NCI-H2171 treated with DMSO at 0.1 percent for 48 hours (cell line): ENCODE measurements around the gene FBXO46.

Source experiments
- DNase-seq: peaks from one replicate; lab custom pipeline; 2025; lab: John Stamatoyannopoulos, UW

FBXO46 gene

DNA sequence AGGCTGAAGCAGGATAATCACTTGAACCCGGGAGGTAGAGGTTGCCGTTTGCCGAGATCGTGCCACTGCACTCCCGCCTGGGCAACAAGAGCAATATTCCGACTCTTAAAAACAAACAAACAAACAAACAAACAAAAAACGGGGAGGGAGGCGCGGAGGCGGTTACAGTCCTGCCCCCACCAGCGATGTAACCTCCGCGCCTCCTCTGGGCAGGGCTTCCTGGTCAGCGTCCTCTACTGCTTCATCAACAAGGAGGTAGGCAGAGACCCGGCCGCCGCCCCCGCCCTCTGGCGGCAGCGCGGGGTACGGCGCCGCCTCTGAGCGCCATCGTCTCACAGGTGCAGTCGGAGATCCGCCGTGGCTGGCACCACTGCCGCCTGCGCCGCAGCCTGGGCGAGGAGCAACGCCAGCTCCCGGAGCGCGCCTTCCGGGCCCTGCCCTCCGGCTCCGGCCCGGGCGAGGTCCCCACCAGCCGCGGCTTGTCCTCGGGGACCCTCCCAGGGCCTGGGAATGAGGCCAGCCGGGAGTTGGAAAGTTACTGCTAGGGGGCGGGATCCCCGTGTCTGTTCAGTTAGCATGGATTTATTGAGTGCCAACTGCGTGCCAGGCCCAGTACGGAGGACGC is 49.2 kb downstream of the FBXO46 start:
- peak; percentile 73 for DNase-seq

DNA sequence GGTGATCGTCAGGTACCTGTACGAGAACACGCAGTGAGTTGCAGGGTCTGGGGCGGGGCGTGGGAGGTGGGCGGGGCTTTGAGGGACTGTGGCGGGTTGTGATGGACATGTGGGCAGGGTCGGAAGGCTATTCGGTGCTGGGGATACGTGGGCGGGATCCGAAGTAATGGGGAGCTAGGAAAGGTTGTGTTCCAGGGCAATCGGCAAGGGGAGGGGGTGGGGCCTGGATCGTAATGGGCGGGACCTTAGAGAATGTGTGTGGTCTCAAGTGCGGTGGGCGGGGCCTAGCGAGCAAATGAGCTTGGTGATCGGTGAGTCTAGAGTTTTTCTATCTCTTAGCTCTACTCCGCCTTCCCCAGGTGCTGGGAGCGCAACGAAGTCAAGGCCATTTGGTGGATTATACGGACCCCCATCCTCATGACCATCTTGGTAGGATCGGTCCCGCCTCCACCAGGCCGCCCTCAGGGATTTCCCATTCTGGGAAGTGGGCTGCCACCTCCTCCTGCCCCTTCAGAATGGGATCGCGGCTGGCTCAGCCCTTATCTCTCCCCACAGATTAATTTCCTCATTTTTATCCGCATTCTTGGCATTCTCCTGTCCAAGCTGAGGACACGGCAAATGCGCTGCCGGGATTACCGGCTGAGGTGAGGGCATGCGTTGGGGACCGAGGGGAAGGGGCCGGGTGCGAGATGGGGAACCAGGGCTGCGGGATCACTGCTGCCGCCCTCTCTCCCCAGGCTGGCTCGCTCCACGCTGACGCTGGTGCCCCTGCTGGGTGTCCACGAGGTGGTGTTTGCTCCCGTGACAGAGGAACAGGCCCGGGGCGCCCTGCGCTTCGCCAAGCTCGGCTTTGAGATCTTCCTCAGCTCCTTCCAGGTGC is 53.1 kb downstream of the FBXO46 start:
- peak; percentile 93 for DNase-seq

DNA sequence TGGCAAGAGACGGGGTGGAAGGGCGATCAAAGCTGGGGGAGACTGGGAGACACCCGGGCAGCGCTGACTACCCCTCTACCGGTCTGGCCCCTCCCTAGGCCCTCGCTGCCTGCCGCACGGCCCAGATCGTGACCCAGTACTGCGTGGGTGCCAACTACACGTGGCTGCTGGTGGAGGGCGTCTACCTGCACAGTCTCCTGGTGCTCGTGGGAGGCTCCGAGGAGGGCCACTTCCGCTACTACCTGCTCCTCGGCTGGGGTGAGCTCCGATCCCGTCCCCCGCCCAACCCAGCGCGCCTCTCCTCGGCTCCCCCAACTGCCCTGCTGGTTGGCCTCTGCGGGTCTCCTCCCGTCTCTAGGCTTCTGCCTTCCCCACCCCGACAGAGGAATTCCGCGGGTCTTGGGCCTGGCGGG is 53.8 kb downstream of the FBXO46 start:
- peak; percentile 46 for DNase-seq

DNA sequence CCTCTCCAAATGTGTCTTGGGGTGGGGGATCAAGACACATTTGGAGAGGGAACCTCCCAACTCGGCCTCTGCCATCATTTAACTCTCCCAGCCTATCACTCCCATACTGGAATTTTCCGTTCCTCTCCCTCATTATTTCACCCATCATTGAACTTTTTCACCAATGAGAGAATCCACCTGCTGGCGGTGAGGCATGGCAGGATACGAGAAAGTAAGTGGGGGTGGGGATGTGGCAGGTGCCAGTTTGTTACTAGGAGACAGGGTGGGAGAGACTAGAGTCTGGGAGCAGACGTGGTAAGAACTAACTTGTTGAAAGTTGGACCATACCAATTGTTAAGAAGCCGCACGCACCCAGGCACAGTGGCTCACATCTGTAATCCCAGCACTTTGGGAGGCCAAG is 55.8 kb downstream of the FBXO46 start:
- DNase-seq = peak; percentile 56

DNA sequence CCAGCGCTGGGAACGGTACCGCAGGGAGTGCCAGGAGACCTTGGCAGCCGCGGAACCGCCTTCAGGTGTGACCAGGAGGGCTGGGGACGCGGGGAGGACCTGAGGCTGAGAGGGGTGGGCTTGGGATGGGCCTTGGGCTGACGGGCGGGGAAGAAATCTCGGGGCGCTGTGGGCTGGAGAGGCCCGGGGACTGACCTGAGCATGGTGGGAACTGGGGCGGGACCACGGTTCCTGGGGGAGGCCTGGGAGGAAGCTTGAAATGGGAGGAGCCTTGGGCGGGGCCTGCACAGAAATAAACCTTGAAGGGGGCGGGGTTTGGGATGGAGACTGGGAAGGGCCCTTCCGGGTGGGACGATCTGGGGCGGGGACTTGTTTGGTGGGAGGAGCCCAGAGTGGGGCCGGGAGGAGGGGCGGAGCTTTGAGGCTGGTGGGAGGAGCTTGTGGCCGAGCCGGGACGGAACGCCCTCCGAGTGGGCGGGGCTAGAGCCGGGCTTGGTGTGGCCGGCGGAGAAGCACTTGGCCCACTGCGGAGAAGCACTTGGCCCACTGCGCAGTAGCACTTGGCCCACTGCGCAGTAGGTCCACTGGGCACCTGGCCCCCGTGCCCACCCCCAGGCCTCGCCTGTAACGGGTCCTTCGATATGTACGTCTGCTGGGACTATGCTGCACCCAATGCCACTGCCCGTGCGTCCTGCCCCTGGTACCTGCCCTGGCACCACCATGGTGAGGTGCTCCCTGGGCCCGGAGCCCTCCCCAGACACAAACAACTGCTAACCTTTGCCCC is 59.8 kb downstream of the FBXO46 start:
- DNase-seq = no peak

DNA sequence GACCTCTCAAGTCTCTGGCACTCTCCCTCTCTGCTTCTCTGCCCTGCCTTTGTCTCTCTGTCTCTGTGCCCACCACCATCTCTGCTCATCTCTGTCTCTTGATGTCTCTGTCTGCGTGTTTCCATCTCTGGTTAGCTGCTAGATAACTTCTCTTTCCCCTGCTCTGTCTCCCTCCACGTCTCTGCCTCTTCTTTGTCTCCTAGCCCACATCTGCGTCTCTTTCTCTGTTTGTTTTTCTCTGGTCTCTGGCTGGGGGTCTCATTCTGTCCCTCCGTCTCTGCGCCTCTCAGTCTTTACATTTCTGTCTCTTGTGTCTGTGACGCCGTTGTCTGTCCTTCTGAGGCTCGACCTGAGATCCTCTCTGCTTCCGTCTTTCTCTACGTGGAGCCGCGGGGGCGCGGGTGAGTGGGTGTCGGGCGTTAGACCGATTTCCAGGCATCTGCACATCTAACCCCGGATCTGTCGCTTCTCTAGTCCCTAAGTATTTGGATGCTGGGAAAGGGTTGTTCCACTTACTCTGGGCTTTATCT is 62.3 kb downstream of the FBXO46 start:
- DNase-seq = peak; percentile 29

DNA sequence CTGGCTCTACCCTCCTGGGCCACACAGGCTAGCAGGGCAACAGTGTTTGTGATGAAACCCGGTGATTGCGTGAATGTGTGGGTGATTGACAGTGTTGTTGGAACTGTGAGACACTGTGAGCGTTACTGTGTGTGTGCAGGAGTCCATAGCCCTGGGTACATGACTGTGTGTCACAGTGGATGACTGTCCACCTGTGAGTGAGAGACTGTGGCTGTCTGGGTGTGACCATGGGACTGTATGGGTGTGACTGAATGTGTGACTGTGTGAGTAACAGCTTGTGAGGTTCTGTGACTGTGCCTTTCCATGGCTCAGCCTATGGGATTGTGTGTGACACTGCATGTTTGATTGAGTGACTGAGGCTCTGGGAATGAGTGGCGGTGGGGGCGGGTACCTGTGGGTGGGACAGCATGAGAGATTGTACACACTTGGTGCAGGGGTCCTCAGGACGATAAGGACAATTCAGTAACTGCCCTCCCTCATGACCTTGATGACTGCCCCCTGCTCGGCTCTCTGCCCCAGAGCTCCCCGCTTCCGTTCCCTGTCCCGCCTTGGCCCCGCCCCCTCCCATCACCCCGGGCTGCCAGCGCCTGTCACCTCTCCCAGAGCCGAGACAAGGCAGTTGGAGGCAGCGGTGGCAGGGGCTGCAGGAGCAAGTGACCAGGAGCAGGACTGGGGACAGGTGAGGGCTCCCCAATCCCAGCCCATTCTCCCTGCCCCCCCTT is 62.9 kb downstream of the FBXO46 start, which contains the start of gene GIPR:
GIPR (plus strand) TSS at position 602 of the 722 bp plus-strand sequence. CDS start 1,300 bp downstream, outside the sequence.
- DNase-seq = peak; percentile 56

DNA sequence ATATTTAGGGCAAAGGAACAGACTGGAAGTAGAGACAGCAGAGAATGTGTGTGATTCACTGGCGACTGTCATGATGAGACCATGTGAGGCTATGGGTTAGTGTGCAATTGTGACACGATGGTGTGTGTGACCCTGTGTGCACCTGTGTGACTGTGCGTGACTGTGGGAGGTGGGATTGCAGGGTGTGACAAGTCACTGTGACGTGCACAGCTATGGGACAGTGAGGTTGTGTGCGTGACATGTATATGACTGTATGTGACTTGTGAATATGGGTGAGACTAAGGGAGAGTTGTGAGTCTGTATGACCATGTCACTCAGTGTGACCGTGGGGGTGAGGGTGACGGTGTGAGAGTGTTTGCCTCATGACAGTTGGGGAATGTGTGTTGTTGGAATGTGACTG is 66.1 kb downstream of the FBXO46 start:
- no peak for DNase-seq

DNA sequence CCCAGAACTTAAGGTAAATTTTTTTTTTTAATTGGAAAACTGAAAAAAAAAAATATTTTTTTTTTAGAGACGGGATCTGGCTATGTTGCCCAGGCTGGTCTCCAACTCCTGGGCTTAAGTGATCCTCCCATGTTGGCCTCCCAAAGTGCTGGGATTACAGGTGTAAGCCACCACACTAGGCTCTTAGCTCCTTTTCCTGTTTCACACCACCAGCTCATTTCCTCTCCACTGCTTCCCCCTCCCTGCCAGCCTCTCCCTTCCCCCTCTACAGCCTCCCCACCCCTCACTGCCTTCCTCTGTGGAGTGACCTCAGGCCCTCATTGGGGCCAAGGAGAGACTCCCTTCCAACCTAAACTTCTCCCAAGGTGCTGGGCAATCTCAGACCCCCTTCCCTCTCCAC is 66.9 kb downstream of the FBXO46 start:
- no peak for DNase-seq

DNA sequence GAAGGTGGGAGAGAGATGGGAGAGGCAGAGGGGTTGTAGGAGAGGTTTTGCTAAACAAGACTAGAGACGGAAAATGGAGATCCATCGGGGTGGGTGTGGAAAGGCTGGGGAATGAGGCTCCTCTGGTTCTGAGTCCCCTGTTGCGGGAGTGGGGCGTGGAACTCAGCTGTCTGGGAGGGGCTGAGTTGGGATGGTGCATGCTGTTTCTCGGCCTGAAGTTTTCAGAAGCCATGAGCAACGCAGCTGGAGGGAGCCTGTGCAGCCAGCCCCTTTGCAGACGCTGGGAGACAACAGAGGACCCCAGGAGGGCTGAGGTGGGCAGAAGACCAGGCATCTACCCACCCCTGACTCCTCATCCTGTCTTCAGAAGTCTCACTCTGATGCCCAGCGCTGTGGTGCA is 70.1 kb downstream of the FBXO46 start:
- DNase-seq = no peak
